ENCODE data around the gene GNB2.
"Not testable (repeated sequence)": the region's sequence is repeated elsewhere in the genome, so short reads cannot be mapped to it uniquely, and the experiment has no call there.

The GNB2 gene

GRCh38 chr7:100696123-100696521 lies 22.6 kb downstream of the GNB2 start:
- DNase-seq = no peak

GRCh38 chr7:100699018-100699417 lies 25.5 kb downstream of the GNB2 start:
- no peak for DNase-seq

- not testable (repeated sequence) for DNase-seq
Measured at GRCh38 chr7:100701089-100701488, 27.5 kb downstream of the GNB2 start.

DNA sequence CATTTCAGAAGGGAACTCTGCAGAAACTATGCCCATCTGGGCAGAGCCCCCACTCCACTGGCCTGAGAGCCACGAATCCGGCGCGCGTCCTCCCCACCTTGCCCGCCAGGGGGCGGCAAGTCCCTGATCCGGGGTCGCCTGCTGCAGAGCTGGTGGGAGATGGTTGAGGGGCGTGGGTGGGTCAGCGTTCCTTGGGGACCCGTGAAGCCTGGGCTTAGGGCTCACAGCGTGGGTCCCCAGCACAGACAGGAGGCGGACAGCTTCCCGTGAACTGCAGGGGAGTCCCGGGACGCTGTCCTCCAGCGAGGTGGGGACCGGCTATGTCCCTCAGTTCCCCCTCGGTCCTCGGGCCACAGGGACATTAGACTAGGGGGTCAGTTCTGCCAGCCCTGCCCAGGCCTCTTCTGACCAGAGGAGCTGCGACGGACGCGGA lies 31.8 kb downstream of the GNB2 start:
- peak; percentile 66 to 72 for DNase-seq

DNA sequence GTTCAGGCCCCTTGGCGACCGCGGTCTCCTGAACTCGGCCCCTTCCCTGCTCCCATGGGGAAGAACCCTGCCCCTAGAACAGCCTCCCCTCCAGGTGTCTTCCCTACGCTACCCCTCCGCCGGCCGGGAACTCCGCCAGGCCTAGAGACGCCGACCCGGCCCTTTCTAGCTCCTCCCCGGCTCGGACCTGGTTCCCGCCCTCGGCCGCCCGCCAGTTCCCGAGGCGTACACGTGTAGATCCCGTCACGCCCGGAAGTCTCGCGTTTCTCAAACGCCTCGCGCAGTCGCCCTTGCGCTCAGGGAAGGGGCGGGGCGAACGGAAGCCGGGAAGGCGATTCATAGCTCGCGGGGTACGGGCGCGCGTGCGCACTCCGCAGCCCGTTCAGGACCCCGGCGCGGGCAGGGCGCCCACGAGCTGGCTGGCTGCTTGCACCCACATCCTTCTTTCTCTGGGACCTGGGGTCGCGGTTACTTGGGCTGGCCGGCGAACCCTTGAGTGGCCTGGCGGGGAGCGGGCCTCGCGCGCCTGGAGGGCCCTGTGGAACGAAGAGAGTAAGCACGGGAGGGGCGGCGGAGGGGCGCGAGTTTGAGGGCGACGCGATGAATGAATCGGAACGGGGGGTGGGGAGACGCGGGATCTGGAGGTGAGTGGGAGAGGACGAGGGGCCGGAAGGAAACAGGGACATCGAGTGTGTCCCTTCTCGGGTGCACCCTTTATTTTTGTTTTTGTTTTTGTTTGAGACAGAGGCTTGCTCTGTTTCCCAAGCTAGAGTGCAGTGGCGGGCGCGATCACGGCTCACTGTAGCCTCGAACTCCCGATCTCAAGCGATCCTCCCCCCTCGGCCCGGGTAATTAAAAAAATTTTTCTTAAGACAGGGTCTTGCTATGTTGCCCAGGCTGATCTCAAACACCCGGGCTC lies 32.5 kb downstream of the GNB2 start, which contains the start of gene POP7:
TSS of gene POP7 (plus strand) at position 369 of the 919 bp plus-strand sequence. CDS start 710 bp downstream, outside the sequence.
- peak; percentile 98 to 99 for DNase-seq

DNA sequence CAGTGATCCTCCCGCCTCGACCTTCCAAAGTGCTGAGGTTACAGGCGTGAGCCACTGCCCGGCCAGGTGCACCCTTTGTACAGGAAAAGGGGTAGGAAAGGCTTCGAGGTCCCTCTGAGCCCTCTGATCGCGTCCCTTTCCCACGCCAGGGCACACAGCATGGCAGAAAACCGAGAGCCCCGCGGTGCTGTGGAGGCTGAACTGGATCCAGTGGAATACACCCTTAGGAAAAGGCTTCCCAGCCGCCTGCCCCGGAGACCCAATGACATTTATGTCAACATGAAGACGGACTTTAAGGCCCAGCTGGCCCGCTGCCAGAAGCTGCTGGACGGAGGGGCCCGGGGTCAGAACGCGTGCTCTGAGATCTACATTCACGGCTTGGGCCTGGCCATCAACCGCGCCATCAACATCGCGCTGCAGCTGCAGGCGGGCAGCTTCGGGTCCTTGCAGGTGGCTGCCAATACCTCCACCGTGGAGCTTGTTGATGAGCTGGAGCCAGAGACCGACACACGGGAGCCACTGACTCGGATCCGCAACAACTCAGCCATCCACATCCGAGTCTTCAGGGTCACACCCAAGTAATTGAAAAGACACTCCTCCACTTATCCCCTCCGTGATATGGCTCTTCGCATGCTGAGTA lies 33.3 kb downstream of the GNB2 start:
- DNase-seq = no peak

GRCh38 chr7:100708395-100708794 lies 34.9 kb downstream of the GNB2 start:
- DNase-seq = no peak

DNA sequence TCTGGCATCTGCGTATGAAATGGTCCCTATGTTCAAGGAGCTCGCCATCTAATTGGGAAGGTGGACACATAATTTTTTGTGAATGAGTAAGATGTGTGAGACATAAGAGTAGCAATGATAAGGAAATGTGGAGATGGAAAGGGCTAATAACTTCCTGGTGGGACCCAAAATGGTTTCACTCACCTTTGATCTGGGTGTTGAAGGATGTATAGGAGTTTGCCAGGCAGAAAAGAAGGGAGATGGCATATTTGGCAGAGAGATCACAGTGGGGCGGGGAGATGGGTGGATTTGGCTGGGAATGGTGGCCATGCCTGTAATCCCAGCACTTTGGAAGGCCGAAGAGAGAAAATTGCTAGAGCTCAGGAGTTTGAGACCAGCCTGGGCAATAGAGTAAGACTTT lies 36.9 kb downstream of the GNB2 start:
- no peak for DNase-seq

- DNase-seq = no peak
Measured at GRCh38 chr7:100711369-100711768, 37.8 kb downstream of the GNB2 start.

- no peak for DNase-seq
Measured at GRCh38 chr7:100714725-100715124, 41.2 kb downstream of the GNB2 start.

DNA sequence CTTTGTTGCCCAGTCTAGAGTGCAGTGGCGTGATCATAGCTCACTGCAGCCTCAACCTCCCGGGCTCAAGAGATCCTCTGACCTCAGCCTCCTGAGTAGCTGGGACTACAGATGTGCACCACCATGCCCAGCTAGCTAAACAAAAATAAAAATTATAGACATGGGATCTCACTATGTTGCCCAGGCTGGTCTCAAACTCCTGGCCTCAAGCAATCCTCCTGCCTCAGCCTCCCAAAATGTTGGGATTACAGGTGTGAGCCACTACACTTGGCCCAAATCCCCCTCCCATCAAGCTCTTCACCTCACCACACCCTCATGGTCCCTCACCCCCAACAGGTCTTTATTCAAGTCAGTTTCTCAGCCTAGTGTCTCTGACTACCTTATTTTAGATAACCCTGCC lies 43.5 kb downstream of the GNB2 start:
- DNase-seq = not testable (repeated sequence)

DNA sequence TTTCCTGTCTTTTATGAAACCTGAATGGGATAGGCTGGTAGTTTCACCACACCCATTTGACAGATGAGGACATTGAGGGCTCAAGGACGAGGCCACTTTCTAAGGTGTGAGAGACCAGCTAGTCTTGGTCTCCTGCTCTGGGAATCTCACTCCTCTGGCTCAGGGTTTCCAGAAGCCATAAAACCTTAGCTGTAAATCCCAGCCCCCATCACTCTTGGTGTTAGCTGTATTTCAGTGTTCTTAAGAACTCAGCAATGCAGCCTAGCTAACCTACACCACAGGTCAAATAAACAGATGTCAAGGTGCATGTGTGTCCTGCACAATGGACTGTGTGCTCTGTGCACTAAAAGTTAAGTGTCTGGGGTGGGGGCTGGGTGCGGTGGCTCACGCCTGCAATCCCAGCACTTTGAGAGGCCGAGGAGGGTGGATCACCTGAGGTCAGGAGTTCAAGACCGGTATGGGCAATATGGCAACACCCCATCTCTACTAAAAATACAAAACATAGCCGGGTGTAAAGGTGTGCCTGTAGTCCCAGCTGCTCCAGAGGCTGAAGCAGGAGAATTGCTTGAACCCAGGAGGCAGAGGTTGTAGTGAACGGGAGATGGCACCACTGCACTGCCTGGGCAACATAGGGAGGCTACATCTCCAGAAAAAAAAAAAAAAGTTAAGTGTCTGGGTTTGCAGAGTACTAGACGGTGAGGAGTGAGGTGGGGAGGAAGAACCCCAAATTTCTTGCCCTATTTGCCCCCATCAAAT lies 46.2 kb downstream of the GNB2 start:
- DNase-seq = no peak

GRCh38 chr7:100720279-100720670 lies 46.7 kb downstream of the GNB2 start, which contains the start of gene EPO:
EPO (plus strand) TSS chr7:100720468; CDS start chr7:100720981, 513 bp downstream.
- DNase-seq = no peak

GRCh38 chr7:100720671-100721504 lies 47.3 kb downstream of the GNB2 start:
- no peak for DNase-seq

- DNase-seq = no peak
Measured at GRCh38 chr7:100721505-100721812, 47.9 kb downstream of the GNB2 start.

- no peak for DNase-seq
Measured at GRCh38 chr7:100722480-100723212, 49.1 kb downstream of the GNB2 start.

GRCh38 chr7:100723732-100724275 lies 50.3 kb downstream of the GNB2 start:
- DNase-seq = no peak

DNA sequence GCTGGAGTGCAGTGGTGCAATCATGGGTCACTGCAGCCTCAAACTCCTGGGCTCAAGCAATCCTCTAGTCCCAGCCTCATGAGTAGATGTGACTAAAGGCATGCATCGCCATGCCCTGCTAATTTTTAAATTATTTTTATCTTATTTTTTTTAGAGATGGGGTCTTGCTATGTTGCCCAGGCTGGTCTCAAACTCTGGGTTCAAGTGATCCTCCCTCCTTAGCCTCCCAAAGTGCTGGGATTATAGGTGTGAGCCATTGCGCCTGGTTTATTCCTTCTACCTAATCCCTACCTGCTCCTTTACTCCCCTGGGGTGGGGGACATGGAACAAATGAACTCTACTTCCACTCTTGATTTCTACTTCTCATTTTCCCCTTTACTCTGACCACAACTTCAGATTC lies 50.8 kb downstream of the GNB2 start:
- not testable (repeated sequence) for DNase-seq

- DNase-seq = no peak
Measured at GRCh38 chr7:100726996-100727761, 53.6 kb downstream of the GNB2 start.

GRCh38 chr7:100728196-100728595 lies 54.7 kb downstream of the GNB2 start:
- no peak for DNase-seq
